ENCODE results near the gene CDC42BPG. TPM values are rescaled to one million over a fixed set of nuclear protein-coding genes. Genes with fewer than 3 reads are reported as not detected.

Gene CDC42BPG
- total and polyA plus RNA-seq, 11 donors = 0.12 to 0.50 (median 0.20) TPM; not detected in 1

GRCh38 chr11:64874308-64875240, 30.1 kb upstream of the CDC42BPG start:
- peak in 1 of 4 donors; percentile 8 for ATAC-seq
- DNase-seq = peak in 2 of 5 donors; percentile 67 to 72
- H3K36me3 ChIP-seq = peaks cover 0 to 43% (median 36%) of the 10 kb centered on the region in 9 donors
- no peak for TF ChIP-seq CTCF (IDR thresholded peaks at IDR 0.05)
- TF ChIP-seq POLR2A (IDR thresholded peaks at IDR 0.05) = no peak
- peaks cover 22 to 89% (median 79%) of the 10 kb centered on the region in 12 donors for H3K4me1 ChIP-seq
- no peaks in the 10 kb centered on the region for H3K9me3 ChIP-seq
- no peaks in the 10 kb centered on the region for H3K27me3 ChIP-seq
- H3K27ac ChIP-seq = peak overlapping the region; percentile 1 to 97 (median 88)
- intact Hi-C loops (cut with DNase I) = no loop called here
- H3K4me3 ChIP-seq = peak overlapping the region in 9 of 12 donors; percentile 82 to 98 (median 96)
- 65 to 76% (median 68%) methylated on average over 22 to 29 of the region's 29 CpGs for WGBS, 4 donors

GRCh38 chr11:64872790-64873488, 28.5 kb upstream of the CDC42BPG start:
- Histone ChIP-seq H3K27me3 (no peaks in the 10 kb centered on the region), H3K27ac (peak overlapping the region in 5 of 12 donors; percentile 17 to 93 (median 87)), H3K4me1 (peaks cover 29 to 98% (median 89%) of the 10 kb centered on the region in 12 donors), H3K9me3 (no peaks in the 10 kb centered on the region), H3K4me3 (peak overlapping the region in 1 of 12 donors; percentile 13), H3K36me3 (peaks cover 0 to 54% (median 36%) of the 10 kb centered on the region in 9 donors)
- no peak for TF ChIP-seq POLR2A (IDR thresholded peaks at IDR 0.05)
- TF ChIP-seq CTCF (IDR thresholded peaks at IDR 0.05) = no peak
- no peak for ATAC-seq
- no peak for DNase-seq
- WGBS, 4 donors = 82 to 86% (median 84%) methylated on average over 6 to 8 of the region's 8 CpGs
- intact Hi-C loops (cut with DNase I) = no loop called here

DNA sequence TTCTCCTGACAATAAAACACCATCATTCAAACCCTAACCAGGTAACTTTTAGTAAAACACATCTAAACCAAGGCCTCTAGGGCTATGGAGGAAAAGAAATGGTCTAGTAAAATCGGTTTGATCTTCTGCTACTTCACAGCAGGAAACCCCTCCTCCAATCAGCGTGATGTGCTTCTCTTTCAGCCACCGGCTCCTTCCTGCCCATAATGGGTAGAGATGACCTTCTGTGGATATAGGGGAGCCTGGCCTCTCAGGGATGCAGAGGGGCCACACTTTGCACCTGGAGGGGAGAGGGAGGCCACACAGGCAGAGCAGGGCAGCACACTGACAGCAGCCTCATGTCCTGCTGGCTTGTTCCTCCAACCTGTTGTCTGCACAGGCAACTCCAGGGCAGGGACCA, 27.0 kb upstream of the CDC42BPG start:
- 44 to 57% (median 45%) methylated on average over 3 of the region's 3 CpGs for WGBS, 4 donors
- peak overlapping the region in 11 of 12 donors; percentile 73 to 93 (median 80) for H3K27ac ChIP-seq
- intact Hi-C loops (cut with DNase I) = no loop called here
- ATAC-seq (no peak), DNase-seq (no peak)
- no peaks in the 10 kb centered on the region for H3K9me3 ChIP-seq
- no peak for TF ChIP-seq CTCF (IDR thresholded peaks at IDR 0.05)
- H3K4me3 ChIP-seq = peak overlapping the region in 8 of 12 donors; percentile 0 to 39 (median 32)
- H3K27me3 ChIP-seq = no peaks in the 10 kb centered on the region
- peaks cover 0 to 68% (median 40%) of the 10 kb centered on the region in 9 donors for H3K36me3 ChIP-seq
- H3K4me1 ChIP-seq = peaks cover 31 to 97% (median 84%) of the 10 kb centered on the region in 12 donors

Measured in heart left ventricle (tissue), 16 donors.